GM18511 (cell line): Measurements from ENCODE around the gene PRDM15.

Experiments
- ATAC-seq: cut with Tn5 transposase; IDR thresholded peaks from one replicate; pipeline ENCODE4 v1.9.1; 2021; ENCODE audit warnings: mild to moderate bottlenecking, moderate library complexity; ENCODE audit not compliant: unreplicated experiment

Gene PRDM15

DNA sequence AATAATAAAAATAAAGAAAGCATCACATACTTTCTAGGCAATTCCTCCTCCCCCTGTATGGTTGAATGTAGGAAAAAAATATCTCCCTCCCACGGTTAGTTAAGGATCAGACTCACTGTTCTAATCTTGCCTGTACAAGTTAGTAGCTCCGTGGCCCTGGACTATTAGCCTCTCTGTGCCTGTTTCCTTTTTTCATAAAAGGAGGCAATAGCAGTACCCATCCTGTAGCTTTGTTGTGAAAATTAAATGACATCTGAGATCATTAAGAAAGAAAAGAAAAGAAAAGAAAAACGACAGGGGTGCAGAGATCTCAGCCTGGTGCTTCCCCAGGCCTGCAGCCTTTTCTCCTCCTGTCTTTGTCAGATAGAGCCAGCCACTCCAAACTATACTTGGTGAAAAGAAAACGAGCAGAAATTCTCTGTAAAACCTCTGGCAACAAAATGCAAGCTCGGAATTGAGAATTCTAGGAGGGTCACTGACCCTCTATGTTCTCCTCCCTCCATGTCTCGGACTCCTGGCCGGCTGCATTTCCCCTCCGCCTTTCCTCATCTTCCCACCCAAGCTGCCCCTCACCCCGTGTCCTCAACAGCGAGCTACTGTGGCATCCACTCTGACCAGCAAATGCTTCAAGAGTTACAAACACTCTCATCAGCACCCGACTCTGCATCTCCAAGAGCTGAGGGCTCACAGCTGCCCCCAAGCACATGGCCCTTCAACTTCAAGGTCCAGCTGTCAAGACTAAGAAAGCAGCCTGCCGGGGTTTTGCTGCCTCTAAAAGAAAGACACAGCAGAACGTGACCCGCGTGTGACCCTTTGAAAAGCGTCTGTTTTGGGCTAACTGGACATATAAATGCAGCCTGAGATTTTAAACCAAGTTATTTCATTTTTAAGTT, 125.9 kb downstream of the PRDM15 start:
- ATAC-seq: no peak

DNA sequence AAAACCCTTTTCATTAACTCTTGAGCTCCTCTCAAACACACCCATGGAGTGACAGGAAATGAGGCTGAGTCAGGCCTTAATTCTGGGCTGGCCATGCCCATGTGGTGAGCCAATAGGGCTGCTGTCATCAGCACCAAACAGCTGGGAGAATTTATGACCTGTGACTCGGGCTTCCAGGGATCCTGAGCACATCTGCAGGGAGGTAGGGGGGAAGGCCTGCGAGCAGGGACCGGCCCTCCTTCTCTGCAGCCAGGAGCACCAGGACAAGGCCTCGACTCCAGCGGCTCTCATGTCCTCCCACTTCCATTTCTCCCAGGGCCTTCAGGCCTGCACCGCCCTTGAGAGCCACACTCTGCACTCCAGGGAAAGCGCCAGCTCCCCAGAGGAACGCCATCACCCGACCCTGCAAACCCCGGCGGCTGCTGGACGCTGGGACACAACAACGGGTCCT, 126.9 kb downstream of the PRDM15 start:
- no peak for ATAC-seq

DNA sequence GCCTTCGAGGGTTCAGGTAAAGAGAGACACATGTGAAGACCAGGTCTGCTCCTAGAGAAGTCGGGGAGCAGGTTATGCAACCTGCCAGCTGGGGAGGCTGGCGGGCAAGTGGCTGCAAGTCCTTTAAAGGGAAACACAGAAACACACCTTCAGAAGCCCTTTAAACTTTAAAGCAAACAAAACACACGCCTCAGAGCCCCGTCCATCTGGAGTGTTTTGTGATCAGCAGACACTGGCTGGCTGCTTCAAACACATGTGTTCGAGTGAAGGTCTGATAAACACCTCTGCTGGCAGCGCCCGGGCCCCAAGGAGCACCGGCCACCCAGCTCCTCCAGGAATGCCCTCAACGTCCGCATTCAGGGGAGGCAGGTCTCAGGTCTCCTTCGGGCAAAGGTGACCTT, 127.5 kb downstream of the PRDM15 start:
- no peak for ATAC-seq

DNA sequence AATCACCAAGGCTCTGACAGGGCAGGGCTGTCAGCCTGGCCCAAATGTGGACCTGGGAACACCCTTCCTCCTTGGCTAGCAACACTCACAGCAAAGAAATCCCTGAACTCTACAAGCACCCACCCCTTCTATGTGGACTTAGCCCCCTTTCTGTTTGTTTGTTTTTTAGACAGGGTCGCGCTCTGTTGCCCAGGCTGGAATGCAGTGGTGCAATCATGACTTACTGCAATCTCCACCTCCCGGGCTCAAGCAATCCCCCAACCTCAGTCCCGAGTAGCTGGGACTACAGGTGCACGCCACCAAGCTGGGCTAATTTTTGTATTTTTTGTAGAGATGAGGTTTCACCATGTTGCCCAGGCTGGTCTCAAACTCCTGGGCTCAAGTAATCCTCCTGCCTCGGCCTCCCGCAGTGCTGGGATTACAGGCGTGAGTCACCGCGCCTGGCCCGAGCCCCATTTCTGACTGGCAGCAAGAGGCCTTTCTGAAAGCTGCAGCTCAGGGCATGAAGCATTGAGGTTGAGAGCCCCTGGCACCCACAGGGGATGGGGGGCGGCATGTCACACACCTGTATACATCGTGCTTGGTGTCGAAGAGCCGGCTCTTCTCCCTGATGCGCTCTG, 128.5 kb downstream of the PRDM15 start:
- no peak for ATAC-seq

DNA sequence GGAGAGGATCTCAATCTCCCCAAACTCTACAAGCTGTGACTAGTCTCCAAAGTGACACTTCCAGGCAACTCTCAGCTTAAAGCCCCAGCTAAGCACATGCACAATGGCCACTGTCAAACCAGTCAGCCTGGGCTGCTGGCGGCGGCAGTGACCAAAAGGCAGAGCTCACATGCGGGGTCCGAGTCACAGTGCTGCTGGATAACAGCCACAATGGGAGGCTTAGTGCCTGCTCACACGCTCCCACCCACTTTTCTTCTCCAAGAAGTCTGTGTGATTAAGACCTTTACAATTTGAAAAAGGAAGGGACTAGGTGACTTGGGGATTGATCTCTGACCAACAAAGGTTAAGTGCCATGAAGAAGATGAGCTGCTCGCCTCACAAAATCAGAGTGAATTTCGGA, 129.1 kb downstream of the PRDM15 start:
- no peak for ATAC-seq

- ATAC-seq: no peak
Observed at GRCh38 chr21:41749286-41749685, 129.9 kb downstream of the PRDM15 start.
